ENCODE results near the gene IL34. TPM values are rescaled to one million over a fixed set of nuclear protein-coding genes. Genes with fewer than 3 reads are reported as not detected.

The IL34 gene
- total RNA-seq, 2 donors from 2014 or later: 3.0 to 5.6 TPM

- H3K9me3 Mint-ChIP-seq: no peaks in the 10 kb centered on the region
- Histone ChIP-seq H3K9ac (ENCODE audit: extremely low read depth, low read length, poor library complexity, severe bottlenecking) (no peak overlapping the region), H3K4me1 (ENCODE audit: control insufficient read depth, insufficient read depth, low read length) (peaks cover 4% of the 10 kb centered on the region), H3K36me3 (ENCODE audit: control insufficient read depth, insufficient read depth, low read length) (no peaks in the 10 kb centered on the region), H3K9me3 (ENCODE audit: control insufficient read depth, low read length) (no peaks in the 10 kb centered on the region), H3K27me3 (ENCODE audit: control insufficient read depth, insufficient read depth, low read length, poor library complexity, severe bottlenecking) (no peaks in the 10 kb centered on the region), H3K4me3 (ENCODE audit: low read length) (peak overlapping the region; percentile 49), H3K27ac (ENCODE audit: low read depth, low read length) (peak overlapping the region; percentile 32)
- H3K4me1 Mint-ChIP-seq: no peaks in the 10 kb centered on the region
- DNase-seq: peak; percentile 69
- H3K4me3 Mint-ChIP-seq: peak overlapping the region; percentile 62
- peak overlapping the region; percentile 48 for H3K27ac Mint-ChIP-seq
- H3K36me3 Mint-ChIP-seq (ENCODE audit: low read depth): no peaks in the 10 kb centered on the region
- TF ChIP-seq CTCF (conservative IDR thresholded peaks at IDR 0.05): no peak
- peaks cover 1% of the 10 kb centered on the region for H3K27me3 Mint-ChIP-seq (ENCODE audit: insufficient read depth)
- WGBS, 2 experiments (ENCODE audit: insufficient coverage in 1 of 2, insufficient read length in 1 of 2): 67 to 78% methylated on average over 21 to 29 of the region's 29 CpGs
Measured at GRCh38 chr16:70686376-70687101, 40.2 kb downstream of the IL34 start.

GRCh38 chr16:70687102-70687511 is 40.7 kb downstream of the IL34 start:
- WGBS, 2 experiments (ENCODE audit: insufficient coverage in 1 of 2, insufficient read length in 1 of 2): 70% methylated on average over 4 of the region's 5 CpGs; no CpG with 5 or more reads in 1 of the 2 experiments
- TF ChIP-seq CTCF (conservative IDR thresholded peaks at IDR 0.05): no peak
- no peaks in the 10 kb centered on the region for H3K9me3 ChIP-seq (ENCODE audit: control insufficient read depth, low read length)
- peaks cover 1% of the 10 kb centered on the region for H3K27me3 Mint-ChIP-seq (ENCODE audit: insufficient read depth)
- no peak overlapping the region for H3K9ac ChIP-seq (ENCODE audit: extremely low read depth, low read length, poor library complexity, severe bottlenecking)
- H3K4me1 Mint-ChIP-seq: no peaks in the 10 kb centered on the region
- no peaks in the 10 kb centered on the region for H3K9me3 Mint-ChIP-seq
- no peak overlapping the region for H3K4me3 ChIP-seq (ENCODE audit: low read length)
- H3K4me1 ChIP-seq (ENCODE audit: control insufficient read depth, insufficient read depth, low read length): peaks cover 4% of the 10 kb centered on the region
- peak overlapping the region; percentile 62 for H3K4me3 Mint-ChIP-seq
- H3K36me3 ChIP-seq (ENCODE audit: control insufficient read depth, insufficient read depth, low read length): no peaks in the 10 kb centered on the region
- H3K27me3 ChIP-seq (ENCODE audit: control insufficient read depth, insufficient read depth, low read length, poor library complexity, severe bottlenecking): no peaks in the 10 kb centered on the region
- H3K27ac ChIP-seq (ENCODE audit: low read depth, low read length): no peak overlapping the region
- DNase-seq: no peak
- H3K27ac Mint-ChIP-seq: no peak overlapping the region
- H3K36me3 Mint-ChIP-seq (ENCODE audit: low read depth): no peaks in the 10 kb centered on the region

- no peak for DNase-seq
- no peak for TF ChIP-seq CTCF (conservative IDR thresholded peaks at IDR 0.05)
- H3K9me3 ChIP-seq (ENCODE audit: control insufficient read depth, low read length): no peaks in the 10 kb centered on the region
- no peaks in the 10 kb centered on the region for H3K36me3 ChIP-seq (ENCODE audit: control insufficient read depth, insufficient read depth, low read length)
- H3K4me3 Mint-ChIP-seq: peak overlapping the region; percentile 62
- H3K9me3 Mint-ChIP-seq: no peaks in the 10 kb centered on the region
- H3K9ac ChIP-seq (ENCODE audit: extremely low read depth, low read length, poor library complexity, severe bottlenecking): no peak overlapping the region
- H3K4me1 Mint-ChIP-seq: no peaks in the 10 kb centered on the region
- H3K27me3 Mint-ChIP-seq (ENCODE audit: insufficient read depth): peaks cover 1% of the 10 kb centered on the region
- H3K4me3 ChIP-seq (ENCODE audit: low read length): no peak overlapping the region
- H3K27ac ChIP-seq (ENCODE audit: low read depth, low read length): peak overlapping the region; percentile 49
- no peak overlapping the region for H3K27ac Mint-ChIP-seq
- no peaks in the 10 kb centered on the region for H3K27me3 ChIP-seq (ENCODE audit: control insufficient read depth, insufficient read depth, low read length, poor library complexity, severe bottlenecking)
- peaks cover 4% of the 10 kb centered on the region for H3K4me1 ChIP-seq (ENCODE audit: control insufficient read depth, insufficient read depth, low read length)
- WGBS, 2 experiments (ENCODE audit: insufficient coverage in 1 of 2, insufficient read length in 1 of 2): 92 to 96% methylated on average over 17 to 18 of the region's 18 CpGs
- no peaks in the 10 kb centered on the region for H3K36me3 Mint-ChIP-seq (ENCODE audit: low read depth)
Measured at GRCh38 chr16:70687671-70688245, 41.4 kb downstream of the IL34 start.
